D721Med (cell line): ENCODE measurements around the gene NAE1.

Experiments
- DNase-seq: peaks from one replicate; pipeline ENCODE4 v3.0.0; 2011; ENCODE audit warnings: low spot score; ENCODE audit not compliant: insufficient read length
- FAIRE-seq: peaks from 2 replicates; lab custom pipeline; 2011; peaks lifted over from hg19 to GRCh38; lab: Jason Lieb, UNC
- TF ChIP-seq, protein P1 (sequence below): IDR thresholded peaks from 2 replicates; pipeline ENCODE4 v1.5.1; 2012; ENCODE audit warnings: mild to moderate bottlenecking, control low read depth; ENCODE audit not compliant: insufficient read depth; ENCODE audit errors: missing control alignments

Gene NAE1

DNA sequence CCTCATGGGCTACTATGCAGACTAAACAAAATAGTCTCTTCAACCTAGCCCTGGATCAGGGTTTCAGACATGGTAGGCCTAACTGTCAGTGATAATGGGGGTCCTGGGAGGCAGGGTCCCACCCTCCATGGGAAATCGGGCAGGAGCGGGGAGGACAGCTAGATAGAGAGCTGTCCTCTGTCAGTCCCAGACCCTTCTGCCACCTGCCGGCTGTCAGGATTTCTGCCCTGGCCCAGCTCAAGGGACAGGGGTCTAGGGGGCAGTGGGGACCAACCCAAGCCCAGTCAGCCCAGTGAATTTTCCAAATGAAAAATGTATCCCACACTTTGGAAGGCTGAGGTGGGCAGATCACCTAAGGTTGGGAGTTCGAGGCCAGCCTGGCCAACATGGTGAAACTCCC, 18.8 kb upstream of the NAE1 start:
- FAIRE-seq = no peak
- TF ChIP-seq, protein P1, sequence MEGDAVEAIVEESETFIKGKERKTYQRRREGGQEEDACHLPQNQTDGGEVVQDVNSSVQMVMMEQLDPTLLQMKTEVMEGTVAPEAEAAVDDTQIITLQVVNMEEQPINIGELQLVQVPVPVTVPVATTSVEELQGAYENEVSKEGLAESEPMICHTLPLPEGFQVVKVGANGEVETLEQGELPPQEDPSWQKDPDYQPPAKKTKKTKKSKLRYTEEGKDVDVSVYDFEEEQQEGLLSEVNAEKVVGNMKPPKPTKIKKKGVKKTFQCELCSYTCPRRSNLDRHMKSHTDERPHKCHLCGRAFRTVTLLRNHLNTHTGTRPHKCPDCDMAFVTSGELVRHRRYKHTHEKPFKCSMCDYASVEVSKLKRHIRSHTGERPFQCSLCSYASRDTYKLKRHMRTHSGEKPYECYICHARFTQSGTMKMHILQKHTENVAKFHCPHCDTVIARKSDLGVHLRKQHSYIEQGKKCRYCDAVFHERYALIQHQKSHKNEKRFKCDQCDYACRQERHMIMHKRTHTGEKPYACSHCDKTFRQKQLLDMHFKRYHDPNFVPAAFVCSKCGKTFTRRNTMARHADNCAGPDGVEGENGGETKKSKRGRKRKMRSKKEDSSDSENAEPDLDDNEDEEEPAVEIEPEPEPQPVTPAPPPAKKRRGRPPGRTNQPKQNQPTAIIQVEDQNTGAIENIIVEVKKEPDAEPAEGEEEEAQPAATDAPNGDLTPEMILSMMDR = no peak

DNA sequence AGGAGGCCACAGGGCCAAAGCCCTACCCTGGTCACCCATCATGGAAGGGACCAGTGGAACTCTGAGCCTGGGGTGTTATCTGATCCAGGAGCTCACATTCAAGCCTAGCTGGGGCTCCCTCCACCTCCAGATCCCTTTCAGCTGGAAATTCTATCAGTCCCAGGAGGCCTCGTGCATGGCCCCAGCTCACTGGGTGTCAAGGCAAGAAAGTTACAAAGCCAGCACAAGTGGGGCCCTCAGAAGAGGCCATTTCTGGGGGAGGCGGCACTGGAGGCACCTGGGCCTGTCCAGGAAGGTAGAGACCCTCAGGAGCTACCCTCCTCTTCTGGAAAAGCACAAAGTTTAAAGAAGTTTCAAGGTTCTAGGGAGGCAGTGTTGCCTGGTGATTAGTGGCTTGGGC, 18.2 kb upstream of the NAE1 start:
- DNase-seq = no peak
- TF ChIP-seq, protein P1 = no peak
- no peak for FAIRE-seq

More for the DNA sequence above, 18.8 kb upstream of the NAE1 start:
- no peak for DNase-seq

DNA sequence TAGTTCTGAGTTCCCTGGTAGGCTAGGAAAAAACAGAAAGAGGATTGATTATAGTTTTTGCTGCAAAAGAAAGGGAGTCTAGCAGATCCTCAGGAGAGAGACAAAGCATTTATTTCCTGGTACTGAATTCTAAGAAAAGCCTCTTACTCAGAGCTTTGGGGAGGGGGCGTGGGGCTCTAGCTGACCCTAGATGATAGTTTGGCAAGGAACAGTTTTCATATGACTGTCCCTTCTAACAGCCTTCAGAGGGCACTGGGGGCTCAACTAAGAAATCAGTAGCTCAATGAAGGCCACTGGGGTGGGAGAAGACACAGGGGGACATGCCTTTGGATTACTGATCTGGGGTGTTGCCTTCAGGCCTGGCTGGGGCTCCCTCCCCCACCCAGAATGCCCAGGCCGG, 17.4 kb upstream of the NAE1 start:
- FAIRE-seq (no peak), DNase-seq (no peak)
- TF ChIP-seq, protein P1 = no peak

DNA sequence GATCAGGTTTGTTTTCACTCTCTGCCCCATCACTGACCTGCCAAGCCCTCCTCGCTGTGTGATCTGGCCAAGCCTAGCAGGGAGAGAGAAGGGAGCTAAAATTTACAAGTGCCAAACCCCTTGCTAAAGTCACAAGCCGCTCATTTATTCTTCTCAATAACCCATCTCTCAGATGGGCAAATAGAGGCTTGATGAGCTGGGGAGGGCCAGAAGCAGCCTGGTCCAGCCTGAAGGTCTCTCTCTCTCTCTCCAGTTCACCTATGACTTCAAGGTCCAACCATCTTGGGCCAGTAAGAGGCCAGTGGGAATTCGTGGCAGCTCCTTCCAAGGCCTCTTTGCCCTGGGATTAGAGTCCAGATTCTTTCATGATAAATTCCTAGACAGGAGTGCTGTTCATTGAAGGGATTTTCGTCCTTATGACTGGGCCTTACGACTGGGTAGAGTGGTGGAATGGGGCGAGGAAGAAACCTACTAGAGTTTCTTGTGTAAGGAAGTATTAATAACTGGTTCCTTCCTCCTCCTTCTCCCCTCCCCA, 16.8 kb upstream of the NAE1 start:
- no peak for DNase-seq
- TF ChIP-seq, protein P1 = no peak
- FAIRE-seq = no peak

DNA sequence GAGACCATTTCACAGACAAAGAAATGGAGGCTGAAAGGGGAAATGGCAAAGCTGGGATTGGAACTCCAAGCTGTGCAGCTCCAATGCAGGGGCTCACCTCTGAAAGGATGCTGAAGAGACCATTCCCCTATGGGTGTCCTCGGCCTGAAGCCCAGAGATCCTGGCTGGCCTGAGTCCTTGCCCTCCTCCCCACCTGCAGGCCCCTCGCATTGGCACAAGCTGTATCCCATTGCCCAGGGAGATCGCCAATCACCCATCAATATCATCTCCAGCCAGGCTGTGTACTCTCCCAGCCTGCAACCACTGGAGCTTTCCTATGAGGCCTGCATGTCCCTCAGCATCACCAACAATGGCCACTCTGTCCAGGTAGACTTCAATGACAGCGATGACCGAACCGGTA, 16.1 kb upstream of the NAE1 start:
- no peak for FAIRE-seq
- TF ChIP-seq, protein P1 = no peak
- no peak for DNase-seq

DNA sequence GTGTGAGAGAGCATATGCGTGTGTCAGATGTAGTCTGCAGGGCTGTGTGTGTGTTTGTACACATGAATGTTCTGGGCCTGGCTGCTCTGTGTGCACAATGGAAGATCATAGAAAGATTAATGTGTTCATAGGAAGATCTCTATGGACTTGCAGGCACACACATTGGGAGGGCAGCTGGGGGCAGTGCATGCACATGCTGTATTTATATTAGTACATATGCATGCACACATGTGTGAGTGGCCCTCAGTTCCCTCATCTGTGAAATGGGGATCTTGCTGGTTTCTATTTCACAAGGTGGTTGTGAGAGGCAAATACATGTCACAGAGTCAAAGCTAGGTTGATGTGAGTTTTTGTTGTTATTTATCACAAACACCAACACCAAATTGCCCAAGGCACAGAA, 15.5 kb upstream of the NAE1 start:
- no peak for FAIRE-seq
- TF ChIP-seq, protein P1 = no peak
- no peak for DNase-seq

DNA sequence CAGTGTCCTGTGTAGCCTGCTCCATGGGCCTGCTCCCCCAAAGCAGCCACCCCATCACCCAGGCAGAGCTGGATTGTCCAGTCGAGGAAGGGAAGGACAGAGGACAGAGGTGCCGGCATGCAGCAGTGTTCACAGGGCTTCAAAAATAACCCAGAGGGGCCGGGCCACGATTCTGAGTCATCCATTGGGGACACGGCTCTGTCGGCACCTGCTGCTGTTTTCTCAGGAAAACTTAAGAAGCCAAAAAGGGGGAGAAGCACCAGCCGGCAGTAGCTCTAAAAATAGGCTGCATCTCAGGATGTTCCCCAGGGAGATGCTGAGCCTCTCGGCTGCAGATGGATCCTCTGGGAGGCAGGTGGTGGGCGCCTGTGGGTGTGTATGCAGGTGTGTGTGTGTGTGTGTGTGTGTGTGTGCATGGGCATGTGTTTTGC, 15.0 kb upstream of the NAE1 start:
- FAIRE-seq = no peak
- TF ChIP-seq, protein P1 = no peak
- no peak for DNase-seq
